NCI-H2227 treated with DMSO at 0.1 percent for 48 hours (cell line): ENCODE measurements around the gene AMH.
A peak's percentile ranks its signal among the peaks of the same experiment; 100 is the strongest.
"Not testable (repeated sequence)": the region's sequence is repeated elsewhere in the genome, so short reads cannot be mapped to it uniquely, and the experiment has no call there.

ENCODE experiments used
- DNase-seq: peaks from one replicate; lab custom pipeline; 2025; lab: John Stamatoyannopoulos, UW

The AMH gene

GRCh38 chr19:2249010-2249866, at the start of gene AMH:
TSS of gene AMH (plus strand) at chr19:2249323. CDS start at chr19:2249333, 10 bp downstream.
- no peak for DNase-seq

- no peak for DNase-seq
These were observed 49.1 kb upstream of the AMH start for GRCh38 chr19:2199861-2200623.

GRCh38 chr19:2200624-2201294, 48.4 kb upstream of the AMH start:
- not testable (repeated sequence) for DNase-seq

GRCh38 chr19:2201473-2202148, 47.5 kb upstream of the AMH start:
- no peak for DNase-seq

GRCh38 chr19:2202366-2202765, 46.8 kb upstream of the AMH start:
- DNase-seq: no peak

GRCh38 chr19:2207008-2207407, 42.1 kb upstream of the AMH start:
- DNase-seq: no peak

- peak; percentile 35 for DNase-seq
These were observed 40.9 kb upstream of the AMH start for GRCh38 chr19:2207991-2208860.

GRCh38 chr19:2208975-2209374, 40.1 kb upstream of the AMH start:
- DNase-seq: no peak

GRCh38 chr19:2209408-2209807, 39.7 kb upstream of the AMH start:
- DNase-seq: no peak

GRCh38 chr19:2210206-2210605, 38.9 kb upstream of the AMH start:
- DNase-seq: no peak

GRCh38 chr19:2210987-2211740, 38.0 kb upstream of the AMH start:
- no peak for DNase-seq

GRCh38 chr19:2212861-2213711, 36.0 kb upstream of the AMH start:
- no peak for DNase-seq

- DNase-seq: no peak
These were observed 35.3 kb upstream of the AMH start for GRCh38 chr19:2213799-2214198.

GRCh38 chr19:2214251-2214650, 34.9 kb upstream of the AMH start:
- DNase-seq: no peak

GRCh38 chr19:2215281-2215751, 33.8 kb upstream of the AMH start:
- no peak for DNase-seq

GRCh38 chr19:2216361-2217225, 32.5 kb upstream of the AMH start:
- no peak for DNase-seq

GRCh38 chr19:2217591-2217990, 31.5 kb upstream of the AMH start:
- DNase-seq: no peak

- no peak for DNase-seq
These were observed 29.4 kb upstream of the AMH start for GRCh38 chr19:2219726-2220125.
